ENCODE data around the gene RPS25. TPM values are rescaled to one million over a fixed set of nuclear protein-coding genes. Genes with fewer than 3 reads are reported as not detected.

The RPS25 gene
- total RNA-seq, 6 experiments from 2014 or later: 326 to 822 (median 376) TPM

DNA sequence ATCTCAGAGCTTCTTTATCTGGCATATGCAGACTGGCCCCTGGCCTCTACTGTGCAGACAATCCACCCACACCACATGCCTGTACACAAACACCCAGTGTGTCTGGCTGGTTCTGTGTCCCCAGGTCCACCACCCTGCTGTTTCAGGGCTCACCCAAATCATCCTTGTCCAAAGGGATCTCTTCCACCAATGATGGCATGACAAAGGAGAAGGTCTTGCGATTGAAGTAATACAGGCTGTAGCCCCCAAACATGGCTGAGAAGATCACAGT lies 10.9 kb upstream of the RPS25 start:
- TF ChIP-seq POLR2A (IDR thresholded peaks at IDR 0.05): no peak
- TF ChIP-seq, protein P1, sequence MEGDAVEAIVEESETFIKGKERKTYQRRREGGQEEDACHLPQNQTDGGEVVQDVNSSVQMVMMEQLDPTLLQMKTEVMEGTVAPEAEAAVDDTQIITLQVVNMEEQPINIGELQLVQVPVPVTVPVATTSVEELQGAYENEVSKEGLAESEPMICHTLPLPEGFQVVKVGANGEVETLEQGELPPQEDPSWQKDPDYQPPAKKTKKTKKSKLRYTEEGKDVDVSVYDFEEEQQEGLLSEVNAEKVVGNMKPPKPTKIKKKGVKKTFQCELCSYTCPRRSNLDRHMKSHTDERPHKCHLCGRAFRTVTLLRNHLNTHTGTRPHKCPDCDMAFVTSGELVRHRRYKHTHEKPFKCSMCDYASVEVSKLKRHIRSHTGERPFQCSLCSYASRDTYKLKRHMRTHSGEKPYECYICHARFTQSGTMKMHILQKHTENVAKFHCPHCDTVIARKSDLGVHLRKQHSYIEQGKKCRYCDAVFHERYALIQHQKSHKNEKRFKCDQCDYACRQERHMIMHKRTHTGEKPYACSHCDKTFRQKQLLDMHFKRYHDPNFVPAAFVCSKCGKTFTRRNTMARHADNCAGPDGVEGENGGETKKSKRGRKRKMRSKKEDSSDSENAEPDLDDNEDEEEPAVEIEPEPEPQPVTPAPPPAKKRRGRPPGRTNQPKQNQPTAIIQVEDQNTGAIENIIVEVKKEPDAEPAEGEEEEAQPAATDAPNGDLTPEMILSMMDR (IDR thresholded peaks at IDR 0.05): no peak
- no peaks in the 10 kb centered on the region for H3K9me3 ChIP-seq
- peaks cover 0 to 16% (median 9%) of the 10 kb centered on the region in 4 donors for H3K36me3 ChIP-seq
- peak overlapping the region; percentile 45 to 86 (median 67) for H3K27ac ChIP-seq
- 0% methylated on average over 1 of the region's 1 CpG for WGBS (ENCODE audit: insufficient coverage, low coverage, low lambda C conversion rate, missing lambda C conversion rate)
- peak overlapping the region; percentile 66 to 96 (median 81) for H3K4me3 ChIP-seq
- ATAC-seq (no peak), DNase-seq (no peak)
- H3K27me3 ChIP-seq: no peaks in the 10 kb centered on the region
- intact Hi-C loops (cut with DNase I): no loop called here
- peaks cover 2 to 39% (median 15%) of the 10 kb centered on the region in 4 donors for H3K4me1 ChIP-seq

- Histone ChIP-seq H3K4me3 (peak overlapping the region; percentile 66 to 96 (median 81)), H3K27ac (peak overlapping the region; percentile 45 to 86 (median 67)), H3K9me3 (no peaks in the 10 kb centered on the region), H3K4me1 (peaks cover 2 to 44% (median 18%) of the 10 kb centered on the region in 4 donors), H3K36me3 (peaks cover 0 to 21% (median 11%) of the 10 kb centered on the region in 4 donors), H3K27me3 (no peaks in the 10 kb centered on the region)
- intact Hi-C loops (cut with DNase I): no loop called here
- peak; percentile 25 for TF ChIP-seq POLR2A (IDR thresholded peaks at IDR 0.05)
- TF ChIP-seq, protein P1 (IDR thresholded peaks at IDR 0.05): no peak
- DNase-seq: peak; percentile 60 to 92 (median 89)
- 29% methylated on average over 1 of the region's 9 CpGs for WGBS (ENCODE audit: insufficient coverage, low coverage, low lambda C conversion rate, missing lambda C conversion rate)
- peak; percentile 14 to 58 (median 48) for ATAC-seq
Measured at GRCh38 chr11:119028346-119029068, 10.4 kb upstream of the RPS25 start.

DNA sequence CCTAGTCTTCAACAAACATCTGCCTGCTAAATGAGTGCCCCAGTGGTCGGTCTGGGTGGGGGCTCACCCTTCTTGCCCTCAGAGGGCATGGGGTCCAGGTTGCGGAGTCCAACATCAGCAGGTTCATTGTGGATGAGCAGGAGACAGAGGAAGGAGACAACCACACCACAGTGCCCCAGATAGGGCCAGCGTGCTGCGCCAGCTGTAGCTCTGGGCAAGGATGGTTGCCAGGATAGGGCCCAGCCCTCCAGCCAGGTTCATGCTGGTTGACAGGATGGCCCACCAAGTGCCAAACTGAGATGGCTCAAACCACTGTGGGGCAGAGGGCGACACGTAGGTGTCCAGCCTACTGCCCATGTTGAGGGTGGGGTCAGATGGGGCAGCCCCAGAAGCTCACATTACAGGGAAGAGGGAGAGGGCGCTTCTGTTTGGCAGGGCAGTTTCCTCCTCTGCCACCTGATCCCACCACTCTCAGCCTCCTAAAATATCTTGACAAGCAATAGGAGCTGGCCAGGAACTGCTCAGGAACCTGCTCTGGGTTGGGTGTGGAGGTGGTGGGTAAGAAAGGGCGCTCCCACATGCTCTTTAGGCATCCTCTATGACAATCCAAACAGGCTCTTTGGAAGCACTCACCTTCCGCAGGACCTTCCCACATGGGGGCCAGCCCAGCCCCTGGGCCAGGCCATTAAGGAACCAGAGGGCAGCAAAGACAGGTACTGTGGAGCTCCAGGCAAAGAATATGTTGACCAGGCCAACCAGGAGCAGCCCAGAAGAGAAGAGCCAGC lies 9.6 kb upstream of the RPS25 start:
- intact Hi-C loops (cut with DNase I): no loop called here
- peaks cover 0 to 28% (median 14%) of the 10 kb centered on the region in 4 donors for H3K36me3 ChIP-seq
- 28% methylated on average over 3 of the region's 9 CpGs for WGBS (ENCODE audit: insufficient coverage, low coverage, low lambda C conversion rate, missing lambda C conversion rate)
- H3K27me3 ChIP-seq: no peaks in the 10 kb centered on the region
- DNase-seq (peak; percentile 38 to 77 (median 59)), ATAC-seq (peak in 1 of 4 donors; percentile 0)
- H3K4me3 ChIP-seq: peak overlapping the region; percentile 66 to 96 (median 81)
- no peak for TF ChIP-seq POLR2A (IDR thresholded peaks at IDR 0.05)
- TF ChIP-seq, protein P1 (IDR thresholded peaks at IDR 0.05): no peak
- peaks cover 2 to 51% (median 23%) of the 10 kb centered on the region in 4 donors for H3K4me1 ChIP-seq
- peak overlapping the region; percentile 24 to 54 (median 31) for H3K27ac ChIP-seq
- no peaks in the 10 kb centered on the region for H3K9me3 ChIP-seq

- H3K36me3 ChIP-seq: peaks cover 0 to 32% (median 15%) of the 10 kb centered on the region in 4 donors
- H3K27ac ChIP-seq: peak overlapping the region in 2 of 3 donors; percentile 47 to 62
- intact Hi-C loops (cut with DNase I): no loop called here
- H3K4me1 ChIP-seq: peaks cover 2 to 59% (median 25%) of the 10 kb centered on the region in 4 donors
- H3K27me3 ChIP-seq: no peaks in the 10 kb centered on the region
- WGBS (ENCODE audit: insufficient coverage, low coverage, low lambda C conversion rate, missing lambda C conversion rate): 33% methylated on average over 1 of the region's 2 CpGs
- peak overlapping the region; percentile 66 to 96 (median 81) for H3K4me3 ChIP-seq
- DNase-seq (peak; percentile 28 to 67 (median 57)), ATAC-seq (no peak)
- TF ChIP-seq, protein P1 (IDR thresholded peaks at IDR 0.05): no peak
- TF ChIP-seq POLR2A (IDR thresholded peaks at IDR 0.05): no peak
- no peaks in the 10 kb centered on the region for H3K9me3 ChIP-seq
Measured at GRCh38 chr11:119026970-119027369, 8.8 kb upstream of the RPS25 start.

Measured in right lobe of liver (tissue), 6 donors.